Psoas muscle (tissue), 8 donors: Measurements from ENCODE around the gene UGT1A4. TPM values are rescaled to one million over a fixed set of nuclear protein-coding genes. Genes with fewer than 3 reads are reported as not detected.
"Not testable (repeated sequence)": the region's sequence is repeated elsewhere in the genome, so short reads cannot be mapped to it uniquely, and the experiment has no call there.

ENCODE experiments used
- ATAC-seq, 4 donors: fragments of 200-7000 bp; cut with Tn5 transposase; one replicate each; pipeline ENCODE4 v1.9.1; 2020; ENCODE audit warnings: moderate library complexity in 3 of 4, mild to moderate bottlenecking in 2 of 4
- DNase-seq, 2 donors: peaks; one replicate each; pipeline ENCODE4 v3.0.0-alpha.2; 2020
- H3K27ac ChIP-seq: fragments of 200-600 bp; one replicate; pipeline ENCODE4 v1.8.0; 2022
- H3K27me3 ChIP-seq, 3 donors: fragments of 200-600 bp in 1 of 3; one replicate each; pipeline versions ENCODE4 v1.6.1 to v1.8.0; 2013 to 2022; ENCODE audit warnings: low read length in 2 of 3, mild to moderate bottlenecking in 2 of 3, moderate library complexity in 1 of 3; ENCODE audit not compliant: insufficient read depth in 3 of 3
- H3K36me3 ChIP-seq, 2 donors: fragments of 200-600 bp in 1 of 2; one replicate each; pipeline versions ENCODE4 v1.6.1 to v1.8.0; 2013 to 2022; ENCODE audit warnings: low read depth in 1 of 2, mild to moderate bottlenecking in 1 of 2, moderate library complexity in 1 of 2; ENCODE audit not compliant: insufficient read depth in 1 of 2
- H3K4me1 ChIP-seq: fragments of 200-600 bp; one replicate; pipeline ENCODE4 v1.8.0; 2022
- H3K4me3 ChIP-seq: fragments of 200-600 bp; one replicate; pipeline ENCODE4 v1.8.0; 2022; ENCODE audit warnings: mild to moderate bottlenecking
- H3K9me3 ChIP-seq: fragments of 200-600 bp; one replicate; pipeline ENCODE4 v1.8.0; 2022
- CTCF ChIP-seq: fragments of 200-600 bp; IDR thresholded peaks from one replicate; pipeline ENCODE4 v1.8.0; 2022; ENCODE audit warnings: antibody characterized with exemption
- WGBS, 3 donors: extraction: QIAGEN DNeasy Blood & Tissue Kit; methylation state at CpG; one replicate each; pipeline versions ENCODE4 v1.1.6 to v1.1.7; 2013; 5-methylcytosine and 5-hydroxymethylcytosine counted together
- intact Hi-C, 2 donors: fragments of 100-400 bp; cut with DNase I; formaldehyde crosslinking; loops; one replicate each; pipeline versions ENCODE4 v1.11.0 to v1.14.2; 2022
- polyA plus RNA-seq, 3 donors: library from polyadenylated mRNA; stranded (reverse); fragments of 200-250 nt; gene quantifications; one replicate each; pipeline ENCODE4 v1.2.3, GENCODE V29; 2013
- total RNA-seq, 4 donors: library from RNA; stranded (reverse); fragmentation: NEBNext Ultra II Directional in 2 of 4; extraction: Animal tissue kit (Norgen Biotek cat#: 25700) in 2 of 4; gene quantifications; one replicate each; pipeline versions ENCODE4 v1.2.1 to v1.2.4, GENCODE V29; 2021 to 2023
- donor health status: healthy with polysubstance abuse.
- donor health status: DM: no; HTN: no; CAD: no; lungs with moderate emphysema.
- donor health status: Bipolar disorder and iron deficiency.
- donor health status: healthy.
- donor health status: DM: yes; HTN: yes; CAD: no.
- donor health status: DM: no; HTN: no; CAD: no.
- donor health status: DM: no; HTN: no; CAD: no.
- donor health status: DM: yes; HTN: yes; CAD: no.

Gene UGT1A4
- total and polyA plus RNA-seq, 7 donors, result not detected

- Histone ChIP-seq H3K9me3 (no peaks in the 10 kb centered on the region), H3K36me3 (no peaks in the 10 kb centered on the region), H3K27me3 (no peaks in the 10 kb centered on the region), H3K27ac (no peak overlapping the region), H3K4me3 (no peak overlapping the region), H3K4me1 (no peaks in the 10 kb centered on the region)
- intact Hi-C loops, result no loop called here
- 59 to 72% (median 68%) methylated on average over 6 of the region's 6 CpGs for WGBS, 3 donors
- ATAC-seq (no peak), DNase-seq (no peak)
- no peak for TF ChIP-seq CTCF
Measured at GRCh38 chr2:233693963-233694362, 24.6 kb upstream of the UGT1A4 start.

GRCh38 chr2:233698740-233699139 lies 19.8 kb upstream of the UGT1A4 start:
- 59 to 77% (median 68%) methylated on average over 4 of the region's 4 CpGs for WGBS, 3 donors
- no peak for ATAC-seq
- no peak overlapping the region for H3K27ac ChIP-seq

GRCh38 chr2:233699424-233700027 lies 19.0 kb upstream of the UGT1A4 start:
- Histone ChIP-seq H3K9me3 (peaks cover 2% of the 10 kb centered on the region), H3K27me3 (no peaks in the 10 kb centered on the region), H3K36me3 (no peaks in the 10 kb centered on the region), H3K4me1 (no peaks in the 10 kb centered on the region), H3K27ac (no peak overlapping the region), H3K4me3 (no peak overlapping the region)
- DNase-seq, result no peak
- no peak for ATAC-seq
- intact Hi-C loops, result no loop called here
- whole genome bisulfite sequencing, 3 donors, result 80 to 81% (median 81%) methylated on average over 8 of the region's 8 CpGs
- TF ChIP-seq CTCF, result no peak

More at GRCh38 chr2:233698740-233699139, 19.8 kb upstream of the UGT1A4 start:
- Histone ChIP-seq H3K27me3 (no peaks in the 10 kb centered on the region), H3K4me1 (no peaks in the 10 kb centered on the region), H3K36me3 (no peaks in the 10 kb centered on the region), H3K9me3 (no peaks in the 10 kb centered on the region), H3K4me3 (no peak overlapping the region)
- no peak for TF ChIP-seq CTCF
- intact Hi-C loops, result no loop called here
- DNase-seq, result no peak

GRCh38 chr2:233700028-233700635 lies 18.4 kb upstream of the UGT1A4 start:
- no peak for TF ChIP-seq CTCF
- no peak for DNase-seq
- no peak for ATAC-seq
- WGBS, 3 donors, result 38 to 49% (median 40%) methylated on average over 1 of the region's 1 CpG
- Histone ChIP-seq H3K27ac (no peak overlapping the region), H3K9me3 (peaks cover 2% of the 10 kb centered on the region), H3K27me3 (peaks cover 0 to under 1% (median 0%) of the 10 kb centered on the region in 3 donors), H3K4me3 (no peak overlapping the region), H3K36me3 (no peaks in the 10 kb centered on the region), H3K4me1 (no peaks in the 10 kb centered on the region)
- intact Hi-C loops, result no loop called here

GRCh38 chr2:233700842-233701241 lies 17.7 kb upstream of the UGT1A4 start:
- H3K9me3 ChIP-seq, ATAC-seq, H3K27ac ChIP-seq, H3K4me3 ChIP-seq, DNase-seq, intact Hi-C loops, H3K36me3 ChIP-seq, H3K4me1 ChIP-seq, H3K27me3 ChIP-seq: not testable (repeated sequence)
- WGBS, 3 donors, result 94 to 98% (median 98%) methylated on average over 5 of the region's 5 CpGs
